Measurements from ENCODE around the gene FLRT2. TPM values are rescaled to one million over a fixed set of nuclear protein-coding genes. Genes with fewer than 3 reads are reported as not detected.

Gene FLRT2
- total and polyA plus RNA-seq, 10 of the 15 experiments (the other 5 are each of a cell fraction or from before 2014, with no cell fraction given) = 0.03 to 0.13 TPM; not detected in 8

GRCh38 chr14:85617791-85618190 is 87.8 kb downstream of the FLRT2 start:
- Histone ChIP-seq H3K79me2 (ENCODE audit: control insufficient read depth, insufficient read depth, low read length) (no peaks in the 10 kb centered on the region), H3K9ac (ENCODE audit: control insufficient read depth, insufficient read depth, low read length) (no peak overlapping the region), H3K36me3 (ENCODE audit: control insufficient read depth in 2 of 2, insufficient read depth in 2 of 2, low read length in 1 of 2) (no peaks in the 10 kb centered on the region), H3K4me2 (ENCODE audit: control insufficient read depth, insufficient read depth) (no peak overlapping the region), H3K4me3 (no peak overlapping the region), H3K9me3 (replicated peaks; ENCODE audit: control insufficient read depth, insufficient read depth, low read length) (no peaks in the 10 kb centered on the region; the same call in 2 of the 3 replicates), H3K27ac (ENCODE audit: control insufficient read depth, insufficient read depth) (no peak overlapping the region), H3K4me1 (ENCODE audit: control insufficient read depth, insufficient read depth, low read length) (no peaks in the 10 kb centered on the region), H2AFZ (ENCODE audit: control insufficient read depth, low read depth, low read length) (no peak overlapping the region), H3K27me3 (replicated peaks in 1 of 2; ENCODE audit: control insufficient read depth in 2 of 2, insufficient read depth in 2 of 2, low read length in 1 of 2) (no peaks in the 10 kb centered on the region), H4K20me1 (ENCODE audit: control insufficient read depth, insufficient read depth) (no peaks in the 10 kb centered on the region)
- in situ Hi-C loops (cut with MboI) = no loop called here
- ATAC-seq = no peak
- ChIA-PET RAD21 (ENCODE audit: unreplicated experiment) (no interaction called here), CTCF (no interaction called here), SMC1A (ENCODE audit: uncharacterized antibody, unreplicated experiment) (no interaction called here), POLR2A (no interaction called here)
- DNase-seq (ENCODE audit: low read depth, low spot score) = no peak
- intact Hi-C loops (cut with micrococcal nuclease; ENCODE audit: unreplicated experiment) = no loop called here
- WGBS (ENCODE audit: insufficient coverage, insufficient replicate concordance, low lambda C conversion rate, missing lambda C conversion rate) = 20% methylated on average over 2 of the region's 2 CpGs
- no TSS peak for BruUV-seq (replicated peaks)
- TF ChIP-seq HDGF (IDR thresholded peaks at IDR 0.05) (no peak), MYB (IDR thresholded peaks at IDR 0.05; ENCODE audit: borderline replicate concordance, low read depth, low read length) (no peak), EZH2 (IDR thresholded peaks at IDR 0.05; ENCODE audit: borderline replicate concordance, control insufficient read depth, low read depth, low read length) (no peak), SREBF1 (IDR thresholded peaks at IDR 0.05; ENCODE audit: low read length) (no peak), CHD2 (IDR thresholded peaks at IDR 0.05; ENCODE audit: borderline replicate concordance, low read depth, low read length) (no peak), POLR2AphosphoS2 (IDR thresholded peaks at IDR 0.05; ENCODE audit: low read depth, low read length) (no peak)
- FAIRE-seq = no peak

DNA sequence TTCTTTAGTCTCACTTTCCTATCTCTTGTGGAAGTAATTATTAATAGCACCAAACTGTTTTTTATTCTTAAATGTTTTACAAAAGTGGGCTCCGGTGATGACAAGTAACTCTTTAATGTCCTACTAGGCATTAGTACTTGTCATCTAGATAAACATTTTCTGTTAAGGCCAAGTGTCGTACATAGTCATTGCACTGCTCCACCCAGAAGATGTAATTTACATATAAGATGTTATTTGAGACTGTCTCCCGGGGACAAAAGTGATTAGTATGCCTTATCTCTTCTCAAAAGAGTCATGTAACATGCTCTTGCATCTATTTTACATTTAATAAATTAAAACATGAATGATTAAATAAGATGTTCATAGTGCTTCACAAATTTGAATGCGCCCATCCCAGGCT is 88.4 kb downstream of the FLRT2 start:
- BruUV-seq (replicated peaks) = no TSS peak
- POLR2A ChIA-PET = no interaction called here

More for the DNA sequence above, 88.4 kb downstream of the FLRT2 start:
- WGBS (ENCODE audit: insufficient coverage, insufficient replicate concordance, low lambda C conversion rate, missing lambda C conversion rate) = 29% methylated on average over 4 of the region's 4 CpGs
- Histone ChIP-seq H3K36me3 (ENCODE audit: control insufficient read depth in 2 of 2, insufficient read depth in 2 of 2, low read length in 1 of 2) (no peaks in the 10 kb centered on the region), H3K4me2 (ENCODE audit: control insufficient read depth, insufficient read depth) (no peak overlapping the region), H3K27ac (ENCODE audit: control insufficient read depth, insufficient read depth) (no peak overlapping the region), H3K4me3 (no peak overlapping the region), H3K9me3 (replicated peaks; ENCODE audit: control insufficient read depth, insufficient read depth, low read length) (no peaks in the 10 kb centered on the region; the same call in 2 of the 3 replicates), H3K4me1 (ENCODE audit: control insufficient read depth, insufficient read depth, low read length) (no peaks in the 10 kb centered on the region), H2AFZ (ENCODE audit: control insufficient read depth, low read depth, low read length) (no peak overlapping the region), H3K9ac (ENCODE audit: control insufficient read depth, insufficient read depth, low read length) (no peak overlapping the region), H3K79me2 (ENCODE audit: control insufficient read depth, insufficient read depth, low read length) (no peaks in the 10 kb centered on the region), H4K20me1 (ENCODE audit: control insufficient read depth, insufficient read depth) (no peaks in the 10 kb centered on the region), H3K27me3 (replicated peaks in 1 of 2; ENCODE audit: control insufficient read depth in 2 of 2, insufficient read depth in 2 of 2, low read length in 1 of 2) (no peaks in the 10 kb centered on the region)
- RAD21 ChIA-PET (ENCODE audit: unreplicated experiment) = no interaction called here
- no peak for TF ChIP-seq POLR2AphosphoS2 (IDR thresholded peaks at IDR 0.05; ENCODE audit: low read depth, low read length)
- no peak for TF ChIP-seq USF1 (IDR thresholded peaks at IDR 0.05; ENCODE audit: borderline replicate concordance, extremely low read length, insufficient read depth, low read depth, low read length)
- TF ChIP-seq, protein P1, sequence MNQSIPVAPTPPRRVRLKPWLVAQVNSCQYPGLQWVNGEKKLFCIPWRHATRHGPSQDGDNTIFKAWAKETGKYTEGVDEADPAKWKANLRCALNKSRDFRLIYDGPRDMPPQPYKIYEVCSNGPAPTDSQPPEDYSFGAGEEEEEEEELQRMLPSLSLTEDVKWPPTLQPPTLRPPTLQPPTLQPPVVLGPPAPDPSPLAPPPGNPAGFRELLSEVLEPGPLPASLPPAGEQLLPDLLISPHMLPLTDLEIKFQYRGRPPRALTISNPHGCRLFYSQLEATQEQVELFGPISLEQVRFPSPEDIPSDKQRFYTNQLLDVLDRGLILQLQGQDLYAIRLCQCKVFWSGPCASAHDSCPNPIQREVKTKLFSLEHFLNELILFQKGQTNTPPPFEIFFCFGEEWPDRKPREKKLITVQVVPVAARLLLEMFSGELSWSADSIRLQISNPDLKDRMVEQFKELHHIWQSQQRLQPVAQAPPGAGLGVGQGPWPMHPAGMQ (IDR thresholded peaks at IDR 0.05; ENCODE audit: borderline replicate concordance) = no peak
- TF ChIP-seq, protein P2, sequence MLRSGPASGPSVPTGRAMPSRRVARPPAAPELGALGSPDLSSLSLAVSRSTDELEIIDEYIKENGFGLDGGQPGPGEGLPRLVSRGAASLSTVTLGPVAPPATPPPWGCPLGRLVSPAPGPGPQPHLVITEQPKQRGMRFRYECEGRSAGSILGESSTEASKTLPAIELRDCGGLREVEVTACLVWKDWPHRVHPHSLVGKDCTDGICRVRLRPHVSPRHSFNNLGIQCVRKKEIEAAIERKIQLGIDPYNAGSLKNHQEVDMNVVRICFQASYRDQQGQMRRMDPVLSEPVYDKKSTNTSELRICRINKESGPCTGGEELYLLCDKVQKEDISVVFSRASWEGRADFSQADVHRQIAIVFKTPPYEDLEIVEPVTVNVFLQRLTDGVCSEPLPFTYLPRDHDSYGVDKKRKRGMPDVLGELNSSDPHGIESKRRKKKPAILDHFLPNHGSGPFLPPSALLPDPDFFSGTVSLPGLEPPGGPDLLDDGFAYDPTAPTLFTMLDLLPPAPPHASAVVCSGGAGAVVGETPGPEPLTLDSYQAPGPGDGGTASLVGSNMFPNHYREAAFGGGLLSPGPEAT (IDR thresholded peaks at IDR 0.05; ENCODE audit: low read depth) = no peak
- no peak for TF ChIP-seq IRF4 (IDR thresholded peaks at IDR 0.05; ENCODE audit: low read depth, low read length)
- no peak for TF ChIP-seq BRCA1 (IDR thresholded peaks at IDR 0.05; ENCODE audit: low read depth, low read length)
- in situ Hi-C loops (cut with MboI) (no loop called here), intact Hi-C loops (cut with micrococcal nuclease; ENCODE audit: unreplicated experiment) (no loop called here)
- DNase-seq (ENCODE audit: low read depth, low spot score) = no peak
- SMC1A ChIA-PET (ENCODE audit: uncharacterized antibody, unreplicated experiment) = no interaction called here
- FAIRE-seq = no peak
- CTCF ChIA-PET = interaction anchor here (0.6 kb wide), 1 partner anchor 82 kb away, joined by 3 read pairs; no protein-coding TSS in a partner anchor
- ATAC-seq = no peak

All from GM12878 (cell line).